Trophoblast cell (in vitro differentiated cells and primary cell): Measurements from ENCODE around the gene B3GNT3.
"Not testable (repeated sequence)": the region's sequence is repeated elsewhere in the genome, so short reads cannot be mapped to it uniquely, and the experiment has no call there.

Experiments
- DNase-seq, 2 donors: peaks; one replicate each; pipeline ENCODE4 v3.0.0-alpha.2; 2016
- H2AFZ ChIP-seq: 2 replicates; pipeline ENCODE4 v1.6.1; 2013; ENCODE audit warnings: low read length, moderate library complexity, mild to moderate bottlenecking; ENCODE audit not compliant: insufficient read depth, poor library complexity
- H2AK5ac ChIP-seq: 2 replicates; pipeline ENCODE4 v1.6.1; 2013; ENCODE audit warnings: mild to moderate bottlenecking, low read length
- H2BK120ac ChIP-seq: 2 replicates; pipeline ENCODE4 v1.6.1; 2013; ENCODE audit warnings: low read length, mild to moderate bottlenecking, moderate library complexity; ENCODE audit not compliant: insufficient read depth, poor library complexity
- H2BK12ac ChIP-seq: 2 replicates; pipeline ENCODE4 v1.6.1; 2013; ENCODE audit warnings: mild to moderate bottlenecking, low read length, moderate library complexity
- H2BK5ac ChIP-seq: 2 replicates; pipeline ENCODE4 v1.6.1; 2013; ENCODE audit warnings: low read length, low read depth, moderate library complexity, mild to moderate bottlenecking; ENCODE audit not compliant: poor library complexity
- H3K14ac ChIP-seq: 2 replicates; pipeline ENCODE4 v1.6.1; 2013; ENCODE audit warnings: mild to moderate bottlenecking, low read length
- H3K18ac ChIP-seq: 2 replicates; pipeline ENCODE4 v1.6.1; 2013; ENCODE audit warnings: mild to moderate bottlenecking, low read length
- H3K23ac ChIP-seq: 2 replicates; pipeline ENCODE4 v1.6.1; 2013; ENCODE audit warnings: low read length
- H3K27ac ChIP-seq: 2 replicates; pipeline ENCODE4 v1.5.1; 2013; ENCODE audit warnings: low read depth, mild to moderate bottlenecking, inconsistent platforms, low read length, moderate library complexity
- H3K27me3 ChIP-seq: 2 replicates; pipeline ENCODE4 v1.6.1; 2013; ENCODE audit warnings: inconsistent platforms, mild to moderate bottlenecking, low read length, moderate library complexity; ENCODE audit not compliant: insufficient read depth
- H3K36me3 ChIP-seq, 2 experiments: 1 replicate in 1 of 2; 2 replicates in 1 of 2; pipeline ENCODE4 v1.6.1; 2013; ENCODE audit warnings: low read length in 2 of 2, mild to moderate bottlenecking in 2 of 2, moderate library complexity in 1 of 2; ENCODE audit not compliant: insufficient read depth in 2 of 2, control insufficient read depth in 1 of 2
- H3K4ac ChIP-seq: 2 replicates; pipeline ENCODE4 v1.6.1; 2013; ENCODE audit warnings: low read depth, mild to moderate bottlenecking, low read length, moderate library complexity
- H3K4me1 ChIP-seq, 2 experiments: 1 replicate in 1 of 2; 2 replicates in 1 of 2; pipeline ENCODE4 v1.6.1; 2013; ENCODE audit warnings: low read length in 2 of 2, mild to moderate bottlenecking in 2 of 2, moderate library complexity in 1 of 2; ENCODE audit not compliant: insufficient read depth in 2 of 2, control insufficient read depth in 1 of 2
- H3K4me2 ChIP-seq: 2 replicates; pipeline ENCODE4 v1.6.1; 2013; ENCODE audit warnings: inconsistent platforms, mild to moderate bottlenecking, low read length, moderate library complexity
- H3K4me3 ChIP-seq: 2 replicates; pipeline ENCODE4 v1.5.1; 2013; ENCODE audit warnings: mild to moderate bottlenecking, low read depth, low read length, inconsistent platforms
- H3K79me1 ChIP-seq: one replicate; pipeline ENCODE4 v1.6.1; 2013; ENCODE audit warnings: low read length
- H3K79me2 ChIP-seq: 2 replicates; pipeline ENCODE4 v1.6.1; 2013; ENCODE audit warnings: low read length, mild to moderate bottlenecking; ENCODE audit not compliant: control insufficient read depth, insufficient read depth, poor library complexity
- H3K9ac ChIP-seq: 2 replicates; pipeline ENCODE4 v1.6.1; 2013; ENCODE audit warnings: mild to moderate bottlenecking, low read length
- H3K9me3 ChIP-seq: 2 replicates; pipeline ENCODE4 v1.6.1; 2013; ENCODE audit warnings: low read depth, mild to moderate bottlenecking, control low read depth, inconsistent platforms, low read length; ENCODE audit not compliant: insufficient read depth
- H4K12ac ChIP-seq: 2 replicates; pipeline ENCODE4 v1.6.1; 2013; ENCODE audit warnings: low read depth, mild to moderate bottlenecking, low read length, moderate library complexity
- H4K8ac ChIP-seq: 2 replicates; pipeline ENCODE4 v1.6.1; 2013; ENCODE audit warnings: low read depth, mild to moderate bottlenecking, low read length, moderate library complexity
- H4K91ac ChIP-seq: one replicate; pipeline ENCODE4 v1.6.1; 2013; ENCODE audit warnings: low read depth, mild to moderate bottlenecking, low read length, moderate library complexity
- WGBS: extraction: QIAGEN DNeasy Blood & Tissue Kit; methylation state at CpG from one replicate; pipeline ENCODE4 v1.1.7; 2013; ENCODE audit warnings: missing lambda C conversion rate; ENCODE audit not compliant: insufficient read length, insufficient coverage; ENCODE audit errors: extremely low coverage; 5-methylcytosine and 5-hydroxymethylcytosine counted together

Gene B3GNT3

DNA sequence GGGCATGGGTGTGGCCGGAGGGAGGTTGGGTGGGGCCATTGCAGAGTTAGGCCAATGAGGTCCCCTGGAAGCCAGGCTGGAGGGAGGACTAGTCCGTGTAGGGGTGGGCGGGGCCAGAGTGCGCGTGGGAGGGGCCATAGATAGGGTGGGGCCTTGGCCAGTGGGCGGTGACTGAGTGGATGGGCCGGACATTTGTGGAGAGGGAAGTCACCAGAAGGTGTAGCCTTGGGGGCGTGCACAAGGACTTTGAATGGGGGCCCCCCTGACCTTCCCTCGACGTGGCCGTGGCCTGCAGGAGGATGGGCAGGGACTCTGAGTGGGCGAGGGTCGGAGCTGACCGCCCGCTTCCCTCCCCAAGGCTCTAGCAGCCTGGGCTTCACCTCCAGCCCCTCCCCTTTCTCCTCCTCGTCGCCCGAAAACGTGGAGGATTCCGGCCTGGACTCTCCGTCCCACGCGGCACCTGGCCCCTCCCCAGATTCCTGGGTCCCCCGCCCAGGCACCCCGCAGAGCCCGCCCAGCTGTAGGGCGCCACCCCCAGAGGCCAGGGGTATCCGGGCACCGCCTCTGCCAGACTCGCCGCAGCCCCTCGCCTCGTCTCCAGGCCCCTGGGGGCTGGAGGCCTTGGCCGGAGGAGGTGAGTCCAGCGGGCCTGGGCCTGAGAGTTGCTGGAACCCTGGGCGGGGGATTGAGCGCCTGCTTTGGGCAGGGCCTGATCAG, 16.5 kb upstream of the B3GNT3 start:
- Histone ChIP-seq H3K9ac (no peak overlapping the region), H2BK12ac (no peak overlapping the region), H3K4me3 (no peak overlapping the region), H3K27ac (no peak overlapping the region), H3K4me1 (peaks cover 0 to 2% of the 10 kb centered on the region in 2 experiments), H3K36me3 (no peaks in the 10 kb centered on the region), H3K79me2 (no peaks in the 10 kb centered on the region), H2AFZ (no peak overlapping the region), H3K18ac (no peak overlapping the region), H2BK5ac (no peak overlapping the region), H4K8ac (no peak overlapping the region), H2AK5ac (no peak overlapping the region), H3K4me2 (peak overlapping the region; percentile 53), H3K4ac (no peak overlapping the region), H4K91ac (no peak overlapping the region), H3K9me3 (peaks cover 3% of the 10 kb centered on the region), H3K23ac (no peak overlapping the region), H3K14ac (no peak overlapping the region), H4K12ac (no peak overlapping the region), H3K27me3 (no peaks in the 10 kb centered on the region), H2BK120ac (no peak overlapping the region), H3K79me1 (no peaks in the 10 kb centered on the region)
- DNase-seq, result peak in 1 of 2 donors; percentile 55
- no CpG with 5 or more reads among the region's 37 CpGs for WGBS

DNA sequence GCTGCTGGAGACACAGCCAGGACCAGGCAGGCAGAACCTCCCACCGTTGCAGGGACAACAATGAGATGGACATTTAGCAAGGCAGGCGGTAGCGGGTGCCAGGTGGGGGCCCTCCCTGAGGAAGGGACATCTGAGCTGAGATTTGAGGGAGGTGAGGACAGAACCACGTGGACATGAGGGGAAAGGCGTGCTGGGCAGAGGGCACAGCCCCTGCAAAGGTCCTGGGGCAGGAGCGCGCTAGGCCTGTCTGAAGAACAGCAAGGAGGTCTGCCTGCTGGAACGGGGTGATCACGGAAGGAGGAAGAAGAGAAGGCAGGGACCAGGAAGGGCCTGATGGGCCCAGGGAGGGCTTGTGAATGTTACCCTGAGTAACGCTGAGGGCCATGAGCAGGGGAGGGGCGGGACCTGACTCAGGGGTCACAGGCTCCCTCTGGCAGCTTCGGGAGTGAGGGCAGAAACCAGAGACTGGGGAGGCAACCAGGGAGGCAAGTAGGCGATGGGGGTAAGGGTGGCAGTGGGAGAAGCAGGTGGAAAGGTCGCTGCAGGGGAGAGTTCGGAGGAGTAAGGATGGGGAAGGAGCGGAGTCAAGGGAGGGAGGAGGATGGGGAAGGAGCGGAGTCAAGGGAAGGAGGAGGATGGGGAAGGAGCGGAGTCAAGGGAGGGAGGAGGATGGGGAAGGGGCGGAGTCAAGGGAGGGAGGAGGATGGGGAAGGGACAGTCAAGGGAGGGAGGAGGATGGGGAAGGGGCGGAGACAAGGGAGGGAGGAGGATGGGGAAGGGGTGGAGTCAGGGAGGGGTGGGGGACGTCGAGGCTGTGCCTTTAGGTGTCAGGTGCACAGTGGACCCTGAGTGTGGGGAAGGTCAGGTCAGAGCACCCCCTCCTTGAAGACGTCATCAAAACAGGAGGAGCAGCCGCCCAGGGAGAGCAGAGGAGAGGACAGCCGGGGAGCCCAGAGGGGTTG, 15.7 kb upstream of the B3GNT3 start:
- H3K4ac ChIP-seq, result no peak overlapping the region

DNA sequence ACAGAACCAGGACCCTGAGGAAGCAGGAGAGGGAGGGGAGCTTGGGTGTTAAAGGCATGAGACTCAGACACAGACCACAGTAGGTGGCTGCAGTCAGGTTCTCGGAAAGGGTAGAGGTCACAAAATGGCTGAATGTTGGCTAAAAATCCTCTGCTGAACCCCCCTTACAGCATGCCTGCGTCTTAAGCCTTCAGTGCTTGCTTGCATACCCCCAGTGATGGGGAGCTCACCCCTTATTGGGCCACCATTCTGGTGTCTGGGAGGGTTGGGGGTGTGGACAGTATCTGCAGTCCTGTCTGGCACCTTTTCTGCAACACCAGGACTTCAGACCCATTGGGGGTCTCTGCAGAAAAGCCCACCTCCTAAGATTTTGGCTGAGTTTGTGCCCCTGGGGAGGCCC, 14.2 kb upstream of the B3GNT3 start:
- no peak for DNase-seq
- Histone ChIP-seq H4K12ac (no peak overlapping the region), H3K4ac (no peak overlapping the region), H3K27ac (no peak overlapping the region), H3K36me3 (no peaks in the 10 kb centered on the region), H2BK5ac (no peak overlapping the region), H3K9me3 (peaks cover 3% of the 10 kb centered on the region), H4K8ac (no peak overlapping the region), H3K23ac (no peak overlapping the region), H3K4me1 (peaks cover 0 to 2% of the 10 kb centered on the region in 2 experiments), H3K4me3 (no peak overlapping the region), H3K14ac (no peak overlapping the region), H3K4me2 (no peak overlapping the region), H2AFZ (no peak overlapping the region), H2BK12ac (no peak overlapping the region), H3K79me2 (no peaks in the 10 kb centered on the region), H2AK5ac (no peak overlapping the region), H3K9ac (no peak overlapping the region), H3K79me1 (no peaks in the 10 kb centered on the region), H3K18ac (no peak overlapping the region), H3K27me3 (no peaks in the 10 kb centered on the region), H2BK120ac (no peak overlapping the region), H4K91ac (no peak overlapping the region)
- WGBS, result no CpG with 5 or more reads among the region's 2 CpGs

More for the DNA sequence above, 15.7 kb upstream of the B3GNT3 start:
- H2AK5ac ChIP-seq, result no peak overlapping the region
- H4K12ac ChIP-seq, result no peak overlapping the region
- no peaks in the 10 kb centered on the region for H3K79me2 ChIP-seq
- peaks cover 3% of the 10 kb centered on the region for H3K9me3 ChIP-seq
- no peak overlapping the region for H3K14ac ChIP-seq
- H2AFZ ChIP-seq, result no peak overlapping the region
- H2BK5ac ChIP-seq, result no peak overlapping the region
- H3K4me3 ChIP-seq, result no peak overlapping the region
- no peaks in the 10 kb centered on the region for H3K36me3 ChIP-seq
- H3K4me2 ChIP-seq, result peak overlapping the region; percentile 53
- H3K27me3 ChIP-seq, result no peaks in the 10 kb centered on the region
- no peak for DNase-seq
- no peaks in the 10 kb centered on the region for H3K79me1 ChIP-seq
- H2BK12ac ChIP-seq, result no peak overlapping the region
- H3K18ac ChIP-seq, result no peak overlapping the region
- H4K91ac ChIP-seq, result no peak overlapping the region
- H3K23ac ChIP-seq, result no peak overlapping the region
- H3K27ac ChIP-seq, result no peak overlapping the region
- no peak overlapping the region for H4K8ac ChIP-seq
- no CpG with 5 or more reads among the region's 25 CpGs for WGBS
- peaks cover 0 to 2% of the 10 kb centered on the region in 2 experiments for H3K4me1 ChIP-seq
- H2BK120ac ChIP-seq, result no peak overlapping the region
- no peak overlapping the region for H3K9ac ChIP-seq

DNA sequence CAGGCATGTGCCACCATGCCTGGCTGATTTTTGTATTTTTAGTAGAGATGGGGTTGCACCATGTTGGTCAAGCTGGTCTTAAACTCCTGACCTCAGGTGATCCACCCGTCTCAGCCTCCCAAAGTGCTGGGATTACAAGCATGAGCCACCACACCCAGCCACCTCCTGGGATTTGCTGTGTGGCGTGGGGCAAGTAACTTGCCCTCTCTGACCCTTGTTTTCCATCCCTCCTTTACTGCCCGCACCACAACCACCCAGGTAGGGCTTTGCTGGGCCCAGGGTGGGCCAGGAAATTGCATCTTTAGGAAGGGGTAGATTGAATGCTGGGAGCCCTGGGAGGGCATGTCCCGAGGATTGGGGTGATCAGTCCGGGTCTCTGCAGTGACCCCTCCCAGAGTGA, 11.2 kb upstream of the B3GNT3 start:
- not testable (repeated sequence) for H2AK5ac ChIP-seq, H2BK5ac ChIP-seq
- WGBS, result no CpG with 5 or more reads among the region's 5 CpGs

More for the DNA sequence above, 11.2 kb upstream of the B3GNT3 start:
- H3K79me1 ChIP-seq, H3K23ac ChIP-seq, H3K4me1 ChIP-seq, H3K27ac ChIP-seq, H4K8ac ChIP-seq, H3K9ac ChIP-seq, H3K9me3 ChIP-seq, H3K79me2 ChIP-seq, H3K18ac ChIP-seq, H3K4me3 ChIP-seq, H2BK120ac ChIP-seq, H3K4ac ChIP-seq, H3K14ac ChIP-seq, H3K27me3 ChIP-seq, H4K12ac ChIP-seq, H2BK12ac ChIP-seq, H2AFZ ChIP-seq, H3K36me3 ChIP-seq, H4K91ac ChIP-seq, H3K4me2 ChIP-seq: not testable (repeated sequence)
- peak in 1 of 2 donors; percentile 24 for DNase-seq
